Measurements from ENCODE around the gene C1GALT1C1L.
A peak's percentile ranks its signal among the peaks of the same experiment; 100 is the strongest.
"Not testable (repeated sequence)": the region's sequence is repeated elsewhere in the genome, so short reads cannot be mapped to it uniquely, and the experiment has no call there.

The C1GALT1C1L gene

GRCh38 chr2:43676322-43677050, at the start of gene C1GALT1C1L:
Gene C1GALT1C1L, minus strand, starts transcription at chr2:43676429. Its CDS starts 107 bp downstream, at chr2:43676322.
- peak; percentile 89 for DNase-seq

GRCh38 chr2:43725711-43726246, 49.5 kb upstream of the C1GALT1C1L start:
- no peak for DNase-seq

GRCh38 chr2:43724728-43725526, 48.7 kb upstream of the C1GALT1C1L start:
- no peak for DNase-seq

- no peak for DNase-seq
Observed at GRCh38 chr2:43718530-43719124, 42.4 kb upstream of the C1GALT1C1L start.

- DNase-seq = no peak
Observed at GRCh38 chr2:43717322-43717721, 41.1 kb upstream of the C1GALT1C1L start.

- no peak for DNase-seq
Observed at GRCh38 chr2:43715300-43716098, 39.3 kb upstream of the C1GALT1C1L start.

GRCh38 chr2:43714164-43714563, 37.9 kb upstream of the C1GALT1C1L start:
- no peak for DNase-seq

- DNase-seq = no peak
Observed at GRCh38 chr2:43710866-43711265, 34.6 kb upstream of the C1GALT1C1L start.

- DNase-seq = no peak
Observed at GRCh38 chr2:43708891-43709290, 32.7 kb upstream of the C1GALT1C1L start.

GRCh38 chr2:43708178-43708577, 31.9 kb upstream of the C1GALT1C1L start:
- no peak for DNase-seq

GRCh38 chr2:43707255-43708015, 31.2 kb upstream of the C1GALT1C1L start:
- DNase-seq = peak; percentile 25

- DNase-seq = no peak
Observed at GRCh38 chr2:43701111-43701510, 24.9 kb upstream of the C1GALT1C1L start.

- DNase-seq = no peak
Observed at GRCh38 chr2:43699761-43700160, 23.5 kb upstream of the C1GALT1C1L start.

GRCh38 chr2:43698140-43698539, 21.9 kb upstream of the C1GALT1C1L start:
- not testable (repeated sequence) for DNase-seq

- no peak for DNase-seq
Observed at GRCh38 chr2:43692428-43692994, 16.3 kb upstream of the C1GALT1C1L start.

GRCh38 chr2:43689999-43690398, 13.8 kb upstream of the C1GALT1C1L start:
- DNase-seq = no peak

- DNase-seq = no peak
Observed at GRCh38 chr2:43685357-43685756, 9.1 kb upstream of the C1GALT1C1L start.

GRCh38 chr2:43677783-43678182, 1.6 kb upstream of the C1GALT1C1L start:
- DNase-seq = not testable (repeated sequence)

GRCh38 chr2:43675646-43676321, 445 bp downstream of the C1GALT1C1L start:
- peak; percentile 41 for DNase-seq

- DNase-seq = no peak
Observed at GRCh38 chr2:43657241-43657640, 19.0 kb downstream of the C1GALT1C1L start.

GRCh38 chr2:43653506-43653905, 22.7 kb downstream of the C1GALT1C1L start:
- DNase-seq = no peak

All from DMS53 (cell line).